Endometrial microvascular endothelial cells (primary cell): ENCODE data around the gene NSD1. TPM values are rescaled to one million over a fixed set of nuclear protein-coding genes. Genes with fewer than 3 reads are reported as not detected.
"Not testable (repeated sequence)": the region's sequence is repeated elsewhere in the genome, so short reads cannot be mapped to it uniquely, and the experiment has no call there.

Experiments used
- in situ Hi-C: cut with HindIII; loops from 2 replicates; pipeline ENCODE4 v1.10.0; 2017; ENCODE audit warnings: low sequenced_read_pairs, low pct_unique_long_range_greater_than_20kb; ENCODE audit errors: inconsistent ontology term
- total RNA-seq: library from RNA; depleted of rRNA; stranded (reverse); fragments of >200 nt; gene quantifications from one replicate; pipeline ENCODE4 v1.2.3, GENCODE V29; 2015; ENCODE audit errors: inconsistent ontology term

NSD1 gene
- total RNA-seq, 1 donor from 2014 or later: 34.3 TPM

GRCh38 chr5:177154003-177154643, 20.6 kb downstream of the NSD1 start:
- in situ Hi-C loops: no loop called here

GRCh38 chr5:177162379-177162778, 28.8 kb downstream of the NSD1 start:
- in situ Hi-C loops: no loop called here

GRCh38 chr5:177163500-177163899, 29.9 kb downstream of the NSD1 start:
- in situ Hi-C loops: no loop called here

- in situ Hi-C loops: no loop called here
Measured at GRCh38 chr5:177169271-177169670, 35.7 kb downstream of the NSD1 start.

- in situ Hi-C loops: no loop called here
Measured at GRCh38 chr5:177171961-177172360, 38.4 kb downstream of the NSD1 start.

GRCh38 chr5:177175336-177175735, 41.8 kb downstream of the NSD1 start:
- in situ Hi-C loops: no loop called here

GRCh38 chr5:177176175-177176711, 42.7 kb downstream of the NSD1 start:
- in situ Hi-C loops: no loop called here

GRCh38 chr5:177177847-177178437, 44.4 kb downstream of the NSD1 start:
- in situ Hi-C loops: not testable (repeated sequence)

GRCh38 chr5:177178733-177179304, 45.2 kb downstream of the NSD1 start:
- in situ Hi-C loops: no loop called here

GRCh38 chr5:177179431-177179830, 45.9 kb downstream of the NSD1 start:
- in situ Hi-C loops: no loop called here

- in situ Hi-C loops: no loop called here
Measured at GRCh38 chr5:177183142-177183541, 49.6 kb downstream of the NSD1 start.

- in situ Hi-C loops: no loop called here
Measured at GRCh38 chr5:177183766-177184360, 50.3 kb downstream of the NSD1 start.

- in situ Hi-C loops: no loop called here
Measured at GRCh38 chr5:177185993-177186392, 52.4 kb downstream of the NSD1 start.

- in situ Hi-C loops: no loop called here
Measured at GRCh38 chr5:177186645-177187044, 53.1 kb downstream of the NSD1 start.

GRCh38 chr5:177188775-177189174, 55.2 kb downstream of the NSD1 start:
- in situ Hi-C loops: no loop called here

- in situ Hi-C loops: no loop called here
Measured at GRCh38 chr5:177189416-177189815, 55.8 kb downstream of the NSD1 start.

- in situ Hi-C loops: no loop called here
Measured at GRCh38 chr5:177189965-177190364, 56.4 kb downstream of the NSD1 start.

- in situ Hi-C loops: no loop called here
Measured at GRCh38 chr5:177194268-177194667, 60.7 kb downstream of the NSD1 start.

GRCh38 chr5:177195307-177195952, 61.9 kb downstream of the NSD1 start:
- in situ Hi-C loops: no loop called here
